ENCODE measurements around the gene PRELID1. TPM values are rescaled to one million over a fixed set of nuclear protein-coding genes. Genes with fewer than 3 reads are reported as not detected.

The PRELID1 gene
- total RNA-seq, 4 donors from 2014 or later = 55.1 to 58.6 (median 56.7) TPM

GRCh38 chr5:177334155-177334551, 30.6 kb downstream of the PRELID1 start:
- TF ChIP-seq, protein P1, sequence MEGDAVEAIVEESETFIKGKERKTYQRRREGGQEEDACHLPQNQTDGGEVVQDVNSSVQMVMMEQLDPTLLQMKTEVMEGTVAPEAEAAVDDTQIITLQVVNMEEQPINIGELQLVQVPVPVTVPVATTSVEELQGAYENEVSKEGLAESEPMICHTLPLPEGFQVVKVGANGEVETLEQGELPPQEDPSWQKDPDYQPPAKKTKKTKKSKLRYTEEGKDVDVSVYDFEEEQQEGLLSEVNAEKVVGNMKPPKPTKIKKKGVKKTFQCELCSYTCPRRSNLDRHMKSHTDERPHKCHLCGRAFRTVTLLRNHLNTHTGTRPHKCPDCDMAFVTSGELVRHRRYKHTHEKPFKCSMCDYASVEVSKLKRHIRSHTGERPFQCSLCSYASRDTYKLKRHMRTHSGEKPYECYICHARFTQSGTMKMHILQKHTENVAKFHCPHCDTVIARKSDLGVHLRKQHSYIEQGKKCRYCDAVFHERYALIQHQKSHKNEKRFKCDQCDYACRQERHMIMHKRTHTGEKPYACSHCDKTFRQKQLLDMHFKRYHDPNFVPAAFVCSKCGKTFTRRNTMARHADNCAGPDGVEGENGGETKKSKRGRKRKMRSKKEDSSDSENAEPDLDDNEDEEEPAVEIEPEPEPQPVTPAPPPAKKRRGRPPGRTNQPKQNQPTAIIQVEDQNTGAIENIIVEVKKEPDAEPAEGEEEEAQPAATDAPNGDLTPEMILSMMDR (IDR thresholded peaks at IDR 0.05; ENCODE audit: low read depth) = no peak

DNA sequence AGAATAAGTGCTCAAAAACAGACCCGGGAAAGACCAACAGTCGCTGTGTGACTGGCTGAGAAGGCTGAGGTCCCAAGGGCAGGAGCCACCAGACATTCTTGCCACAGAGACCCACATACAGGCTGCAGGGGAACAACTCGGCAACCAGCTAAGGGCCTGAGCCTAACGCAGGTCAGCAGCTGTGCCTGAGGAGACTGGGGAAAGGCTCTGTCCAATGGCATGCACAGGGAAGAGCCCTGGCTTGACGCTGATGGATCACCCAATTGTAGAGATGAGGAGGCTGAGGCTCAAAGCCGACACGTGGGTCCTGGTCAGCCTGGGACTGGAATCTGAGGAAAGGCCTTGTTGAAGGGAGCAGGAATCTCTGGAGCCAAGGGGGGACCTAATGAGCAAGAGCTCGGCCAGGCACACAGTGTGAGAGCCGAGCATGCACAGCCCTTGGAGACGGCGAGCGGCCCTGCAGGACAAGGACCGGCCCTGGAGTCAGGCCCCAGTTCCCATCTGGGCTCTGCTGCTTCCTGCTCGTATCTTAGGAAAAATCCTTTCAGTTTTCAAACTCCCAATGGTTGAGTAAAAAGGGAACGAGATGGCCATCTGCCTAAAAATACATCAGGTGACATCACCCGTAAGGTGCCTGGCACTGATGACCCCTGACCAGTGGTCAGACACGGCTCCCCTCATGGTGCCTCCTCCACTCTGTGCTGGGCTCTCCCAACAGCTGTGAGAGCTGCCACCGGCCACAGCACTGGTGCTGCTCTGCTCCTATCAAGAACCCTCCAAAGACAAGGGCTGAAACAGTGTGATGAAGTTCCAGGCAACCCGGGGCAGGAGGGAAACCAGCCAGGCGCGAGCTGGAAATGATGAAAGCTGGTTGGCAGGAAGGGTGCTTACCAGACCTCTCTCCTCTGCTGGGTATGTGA, 31.4 kb downstream of the PRELID1 start:
- TF ChIP-seq, protein P1 (IDR thresholded peaks at IDR 0.05; ENCODE audit: low read depth) = no peak

- TF ChIP-seq, protein P1 (IDR thresholded peaks at IDR 0.05; ENCODE audit: low read depth) = no peak
Measured at GRCh38 chr5:177335701-177336065, 32.1 kb downstream of the PRELID1 start.

DNA sequence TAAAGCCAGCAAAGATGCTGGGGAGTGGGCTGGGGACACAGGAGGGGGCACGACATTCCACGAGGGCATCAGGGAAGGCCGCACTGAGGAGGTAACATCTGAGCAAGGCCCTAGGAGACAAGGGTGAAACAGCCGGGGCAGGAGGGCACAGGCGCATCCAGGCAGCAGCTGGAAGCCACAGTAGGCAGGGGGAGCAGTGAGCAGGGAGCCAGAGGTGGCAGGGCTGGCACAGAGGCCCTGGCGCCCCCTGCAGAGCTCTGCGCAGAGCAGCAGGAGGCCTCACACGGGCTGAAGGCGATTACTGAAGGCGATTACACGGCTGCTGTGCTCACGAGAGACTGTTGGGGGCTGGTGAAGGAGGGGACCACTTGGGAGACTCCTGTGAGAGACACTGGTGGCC, 32.5 kb downstream of the PRELID1 start:
- TF ChIP-seq, protein P1 (IDR thresholded peaks at IDR 0.05; ENCODE audit: low read depth) = no peak

GRCh38 chr5:177336603-177337494, 33.2 kb downstream of the PRELID1 start:
- TF ChIP-seq, protein P1 (IDR thresholded peaks at IDR 0.05; ENCODE audit: low read depth) = no peak

DNA sequence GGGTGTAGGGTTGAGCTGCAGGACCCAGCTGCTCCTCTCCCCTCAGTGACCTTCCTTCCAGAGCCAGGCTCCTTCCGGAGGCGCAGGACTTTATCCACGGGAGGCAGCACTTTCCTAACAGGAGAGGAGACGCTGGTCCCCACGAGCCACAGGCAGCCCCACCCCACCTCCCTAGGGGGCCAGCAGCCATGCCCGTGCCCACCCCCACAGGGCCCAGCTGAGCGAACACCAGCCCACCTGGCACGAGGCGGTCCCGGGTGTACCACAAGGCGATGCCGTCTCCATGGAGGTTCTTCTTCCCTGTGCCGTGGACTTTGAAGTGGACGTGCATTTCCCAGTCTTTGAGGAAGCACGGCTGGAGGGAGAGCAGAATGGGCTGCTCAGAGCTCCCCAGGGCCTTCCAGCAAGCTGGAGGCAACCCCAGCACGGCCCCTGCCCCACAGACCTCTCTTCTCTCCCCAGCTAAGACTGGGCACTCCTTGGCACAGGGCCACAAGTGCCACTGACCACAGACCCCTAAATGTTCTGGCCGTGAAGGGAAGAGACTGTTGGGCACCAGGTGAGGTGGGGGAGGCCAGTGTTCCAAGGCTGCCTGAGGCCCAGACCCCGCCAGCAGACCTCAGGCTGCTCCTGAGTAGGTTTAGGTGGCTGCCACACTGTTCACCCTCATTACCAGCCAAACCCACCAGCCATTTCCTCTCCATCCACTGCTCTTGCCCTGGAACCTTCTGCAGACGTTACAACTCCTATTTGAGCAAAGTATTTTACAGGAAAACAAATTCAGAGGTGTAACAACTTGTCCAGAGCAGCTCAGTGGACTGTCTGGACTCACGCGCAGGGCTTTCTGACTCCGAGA, 34.9 kb downstream of the PRELID1 start:
- TF ChIP-seq, protein P1 (IDR thresholded peaks at IDR 0.05; ENCODE audit: low read depth) = no peak
